HEK293 (cell line): ENCODE measurements around the gene UMAD1.

Experiments
- CTCF ChIA-PET: fragments of 350-600 bp; formaldehyde crosslinking; extraction: SDS; loops from one replicate; lab custom pipeline; 2021; ENCODE audit warnings: antibody characterized with exemption; lab: Yijun Ruan, JAX
- POLR2A ChIA-PET: fragments of 300-600 bp; formaldehyde crosslinking; extraction: SDS; loops from one replicate; lab custom pipeline; 2020; ENCODE audit warnings: antibody characterized with exemption, inconsistent platforms; lab: Yijun Ruan, JAX
- H3K27ac ChIP-seq: fragments of 200-500 bp; sonication (Bioruptor generic); 2 replicates; pipeline ENCODE4 v1.5.1; 2014; ENCODE audit warnings: low read depth, low read length, control low read depth, inconsistent platforms; ENCODE audit errors: extremely low read depth
- H3K36me3 ChIP-seq, 2 experiments: fragments of 200-500 bp in 1 of 2; sonication (Bioruptor generic) in 1 of 2; 1 replicate in 1 of 2; 2 replicates in 1 of 2; pipeline ENCODE4 v1.5.1; 2014 to 2017; ENCODE audit warnings: inconsistent platforms in 2 of 2, low read length in 2 of 2; ENCODE audit not compliant: control insufficient read depth in 2 of 2, insufficient read depth in 1 of 2
- H3K4me1 ChIP-seq: fragments of 200-500 bp; sonication (Bioruptor generic); 2 replicates; pipeline ENCODE4 v1.5.1; 2014; ENCODE audit warnings: mild to moderate bottlenecking, low read length, inconsistent platforms; ENCODE audit not compliant: control insufficient read depth, insufficient read depth
- H3K4me3 ChIP-seq: 2 replicates; pipeline ENCODE4 v1.5.1; 2011; ENCODE audit warnings: low read depth, mild to moderate bottlenecking, control low read depth, low read length, moderate library complexity
- H3K9me3 ChIP-seq: fragments of 200-500 bp; sonication (Bioruptor generic); 2 replicates; pipeline ENCODE4 v1.5.1; 2014; ENCODE audit warnings: low read depth, low read length, inconsistent platforms; ENCODE audit not compliant: control insufficient read depth, insufficient read depth
- BCL11B ChIP-seq: fragments of 450-650 bp; formaldehyde crosslinking; IDR thresholded peaks from 2 replicates; pipeline ENCODE4 v1.5.1; 2016; ENCODE audit warnings: low read depth, missing biosample characterization, missing genetic modification characterization
- EGR2 ChIP-seq: fragments of 450-650 bp; formaldehyde crosslinking; IDR thresholded peaks from 2 replicates; pipeline ENCODE4 v1.5.1; 2016; ENCODE audit warnings: low read depth, missing biosample characterization, missing genetic modification characterization
- GLI2 ChIP-seq: fragments of 450-650 bp; formaldehyde crosslinking; IDR thresholded peaks from 2 replicates; pipeline ENCODE4; 2017; ENCODE audit warnings: missing biosample characterization, missing genetic modification characterization, low read depth, borderline replicate concordance
- INSM2 ChIP-seq: fragments of 450-650 bp; formaldehyde crosslinking; IDR thresholded peaks from 2 replicates; pipeline ENCODE4 v1.5.1; 2016; ENCODE audit warnings: missing biosample characterization, missing genetic modification characterization
- OVOL3 ChIP-seq: fragments of 450-650 bp; formaldehyde crosslinking; IDR thresholded peaks from 2 replicates; pipeline ENCODE4 v1.5.1; 2016; ENCODE audit warnings: missing biosample characterization, missing genetic modification characterization
- PBX3 ChIP-seq: sonication (generic); formaldehyde crosslinking; IDR thresholded peaks from 2 replicates; pipeline ENCODE4 v1.8.1; 2022; ENCODE audit warnings: mild to moderate bottlenecking, moderate library complexity, missing genetic modification reagents
- PRDM2 ChIP-seq: fragments of 450-650 bp; formaldehyde crosslinking; IDR thresholded peaks from 2 replicates; pipeline ENCODE4 v1.5.1; 2016; ENCODE audit warnings: missing biosample characterization, missing genetic modification characterization, borderline replicate concordance
- REPIN1 ChIP-seq: fragments of 450-650 bp; formaldehyde crosslinking; IDR thresholded peaks from 2 replicates; pipeline ENCODE4 v1.5.1; 2017; ENCODE audit warnings: missing biosample characterization, missing genetic modification characterization, low read depth
- SP2 ChIP-seq: fragments of 450-650 bp; formaldehyde crosslinking; IDR thresholded peaks from 2 replicates; pipeline ENCODE4 v1.5.1; 2016; ENCODE audit warnings: missing biosample characterization, missing genetic modification characterization
- TCF7L2 ChIP-seq: IDR thresholded peaks from 2 replicates; pipeline ENCODE4 v1.6.1; 2011; ENCODE audit warnings: low read depth, mild to moderate bottlenecking, inconsistent platforms, low read length, moderate library complexity, borderline replicate concordance
- YY1 ChIP-seq: fragments of 450-650 bp; formaldehyde crosslinking; IDR thresholded peaks from 2 replicates; pipeline ENCODE4 v1.5.1; 2018; ENCODE audit warnings: missing biosample characterization, missing genetic modification characterization
- ZBTB8A ChIP-seq: fragments of 450-650 bp; formaldehyde crosslinking; IDR thresholded peaks from 2 replicates; pipeline ENCODE4 v1.5.1; 2016; ENCODE audit warnings: missing biosample characterization, missing genetic modification characterization
- ZFP69B ChIP-seq: fragments of 450-650 bp; formaldehyde crosslinking; IDR thresholded peaks from 2 replicates; pipeline ENCODE4 v1.5.1; 2016; ENCODE audit warnings: missing biosample characterization, missing genetic modification characterization
- ZNF155 ChIP-seq: fragments of 450-650 bp; formaldehyde crosslinking; IDR thresholded peaks from 2 replicates; pipeline ENCODE4 v1.5.1; 2016; ENCODE audit warnings: missing biosample characterization, missing genetic modification characterization
- ZNF214 ChIP-seq: fragments of 450-650 bp; formaldehyde crosslinking; IDR thresholded peaks from 2 replicates; pipeline ENCODE4 v1.5.1; 2017; ENCODE audit warnings: missing biosample characterization, mild to moderate bottlenecking, missing genetic modification characterization, borderline replicate concordance
- ZNF23 ChIP-seq: fragments of 450-650 bp; formaldehyde crosslinking; IDR thresholded peaks from 2 replicates; pipeline ENCODE4 v1.5.1; 2016; ENCODE audit warnings: missing biosample characterization, missing genetic modification characterization, borderline replicate concordance
- ZNF24 ChIP-seq: fragments of 450-650 bp; formaldehyde crosslinking; IDR thresholded peaks from 2 replicates; pipeline ENCODE4 v1.5.1; 2016; ENCODE audit warnings: missing biosample characterization, missing genetic modification characterization
- ZNF266 ChIP-seq: fragments of 450-650 bp; formaldehyde crosslinking; IDR thresholded peaks from 2 replicates; pipeline ENCODE4 v1.5.1; 2016; ENCODE audit warnings: missing biosample characterization, missing genetic modification characterization, low read depth
- ZNF341 ChIP-seq: fragments of 450-650 bp; formaldehyde crosslinking; IDR thresholded peaks from 2 replicates; pipeline ENCODE4; 2016; ENCODE audit warnings: low read depth, missing biosample characterization, missing genetic modification characterization
- ZNF354C ChIP-seq: fragments of 450-650 bp; formaldehyde crosslinking; IDR thresholded peaks from 2 replicates; pipeline ENCODE4 v1.5.1; 2016; ENCODE audit warnings: missing biosample characterization, missing genetic modification characterization, low read depth, borderline replicate concordance
- ZNF423 ChIP-seq: fragments of 450-650 bp; formaldehyde crosslinking; IDR thresholded peaks from 2 replicates; pipeline ENCODE4 v1.5.1; 2016; ENCODE audit warnings: missing biosample characterization, missing genetic modification characterization
- ZNF514 ChIP-seq: fragments of 450-650 bp; formaldehyde crosslinking; IDR thresholded peaks from 2 replicates; pipeline ENCODE4 v1.5.1; 2016; ENCODE audit warnings: missing biosample characterization, missing genetic modification characterization
- ZNF521 ChIP-seq: fragments of 450-650 bp; formaldehyde crosslinking; IDR thresholded peaks from 2 replicates; pipeline ENCODE4 v1.5.1; 2017; ENCODE audit warnings: missing biosample characterization, mild to moderate bottlenecking, missing genetic modification characterization
- ZNF555 ChIP-seq: fragments of 450-650 bp; formaldehyde crosslinking; conservative IDR thresholded peaks from 2 replicates; pipeline ENCODE4 v1.5.1; 2017; ENCODE audit warnings: missing biosample characterization, mild to moderate bottlenecking, missing genetic modification characterization, inconsistent platforms
- ZNF558 ChIP-seq: fragments of 450-650 bp; formaldehyde crosslinking; IDR thresholded peaks from 2 replicates; pipeline ENCODE4 v1.5.1; 2016; ENCODE audit warnings: missing biosample characterization, missing genetic modification characterization
- ZNF585B ChIP-seq: fragments of 450-650 bp; formaldehyde crosslinking; IDR thresholded peaks from 2 replicates; pipeline ENCODE4 v1.5.1; 2016; ENCODE audit warnings: missing biosample characterization, missing genetic modification characterization
- ZNF600 ChIP-seq: fragments of 450-650 bp; formaldehyde crosslinking; IDR thresholded peaks from 2 replicates; pipeline ENCODE4 v1.5.1; 2016; ENCODE audit warnings: missing biosample characterization, missing genetic modification characterization

The UMAD1 gene

GRCh38 chr7:7914547-7914946 lies 274.0 kb downstream of the UMAD1 start:
- H3K4me1 ChIP-seq: no peaks in the 10 kb centered on the region
- no peak overlapping the region for H3K27ac ChIP-seq
- ChIA-PET POLR2A (no interaction called here), CTCF (no interaction called here)
- H3K9me3 ChIP-seq: no peaks in the 10 kb centered on the region
- H3K36me3 ChIP-seq: no peaks in the 10 kb centered on the region
- TF ChIP-seq ZNF514 (tag by site-specific recombination): no peak
- no peak for TF ChIP-seq PRDM2
- no peak for TF ChIP-seq YY1
- TF ChIP-seq ZNF521 (tag by site-specific recombination): no peak
- TF ChIP-seq ZNF24 (tag by site-specific recombination): no peak
- TF ChIP-seq ZNF585B: no peak
- TF ChIP-seq SP2 (tag by site-specific recombination): no peak
- no peak for TF ChIP-seq ZNF266 (tag by site-specific recombination)
- TF ChIP-seq ZBTB8A (tag by site-specific recombination): no peak
- H3K4me3 ChIP-seq: no peak overlapping the region

DNA sequence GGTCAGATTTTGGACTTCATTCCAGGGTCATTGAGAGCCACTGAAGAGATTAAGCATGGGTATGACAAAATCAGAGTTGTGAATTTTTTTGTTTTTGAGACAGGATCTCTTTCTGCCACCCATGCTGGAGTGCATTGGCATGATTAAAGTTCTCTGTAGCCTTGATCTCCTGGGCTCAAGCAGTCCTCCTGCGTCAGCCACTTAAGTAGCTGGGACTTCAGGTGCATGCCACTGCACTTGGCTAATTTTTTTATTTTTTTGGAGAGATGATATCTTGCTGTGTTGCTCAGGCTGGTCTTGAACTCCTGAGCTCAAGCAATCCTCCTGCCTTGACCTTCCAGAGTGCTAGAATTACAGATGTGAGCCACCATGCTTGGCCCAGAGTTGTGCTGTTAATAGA lies 275.5 kb downstream of the UMAD1 start:
- no peaks in the 10 kb centered on the region for H3K9me3 ChIP-seq
- H3K36me3 ChIP-seq: no peaks in the 10 kb centered on the region
- H3K4me3 ChIP-seq: no peak overlapping the region
- H3K4me1 ChIP-seq: no peaks in the 10 kb centered on the region
- no peak for TF ChIP-seq BCL11B (tag by site-specific recombination)
- no peak for TF ChIP-seq EGR2 (tag by site-specific recombination)
- no peak for TF ChIP-seq ZNF600
- TF ChIP-seq INSM2: no peak
- no peak for TF ChIP-seq ZBTB8A (tag by site-specific recombination)
- CTCF ChIA-PET: no interaction called here
- H3K27ac ChIP-seq: no peak overlapping the region
- POLR2A ChIA-PET: no interaction called here

GRCh38 chr7:7917593-7917992 lies 277.0 kb downstream of the UMAD1 start:
- H3K27ac ChIP-seq: no peak overlapping the region
- H3K4me1 ChIP-seq: peaks cover 4% of the 10 kb centered on the region; the same call in 1 of the 2 replicates
- ChIA-PET CTCF (no interaction called here), POLR2A (no interaction called here)
- H3K4me3 ChIP-seq: no peak overlapping the region
- no peaks in the 10 kb centered on the region for H3K36me3 ChIP-seq
- H3K9me3 ChIP-seq: no peaks in the 10 kb centered on the region
- TF ChIP-seq ZNF155 (no peak), REPIN1 (no peak), ZNF341 (no peak), ZFP69B (no peak), ZNF558 (no peak), ZNF214 (tag by site-specific recombination) (no peak), ZNF555 (tag by site-specific recombination) (no peak), ZNF354C (no peak), ZNF23 (no peak), TCF7L2 (no peak), OVOL3 (no peak), PBX3 (CRISPR knock-in tag) (no peak), GLI2 (tag by site-specific recombination) (no peak), ZNF423 (tag by site-specific recombination) (no peak)
